Measurements from ENCODE around the gene SNTB2. TPM values are rescaled to one million over a fixed set of nuclear protein-coding genes. Genes with fewer than 3 reads are reported as not detected.

SNTB2 gene
- polyA plus RNA-seq, 3 donors: 1.2 to 6.0 (median 5.0) TPM

DNA sequence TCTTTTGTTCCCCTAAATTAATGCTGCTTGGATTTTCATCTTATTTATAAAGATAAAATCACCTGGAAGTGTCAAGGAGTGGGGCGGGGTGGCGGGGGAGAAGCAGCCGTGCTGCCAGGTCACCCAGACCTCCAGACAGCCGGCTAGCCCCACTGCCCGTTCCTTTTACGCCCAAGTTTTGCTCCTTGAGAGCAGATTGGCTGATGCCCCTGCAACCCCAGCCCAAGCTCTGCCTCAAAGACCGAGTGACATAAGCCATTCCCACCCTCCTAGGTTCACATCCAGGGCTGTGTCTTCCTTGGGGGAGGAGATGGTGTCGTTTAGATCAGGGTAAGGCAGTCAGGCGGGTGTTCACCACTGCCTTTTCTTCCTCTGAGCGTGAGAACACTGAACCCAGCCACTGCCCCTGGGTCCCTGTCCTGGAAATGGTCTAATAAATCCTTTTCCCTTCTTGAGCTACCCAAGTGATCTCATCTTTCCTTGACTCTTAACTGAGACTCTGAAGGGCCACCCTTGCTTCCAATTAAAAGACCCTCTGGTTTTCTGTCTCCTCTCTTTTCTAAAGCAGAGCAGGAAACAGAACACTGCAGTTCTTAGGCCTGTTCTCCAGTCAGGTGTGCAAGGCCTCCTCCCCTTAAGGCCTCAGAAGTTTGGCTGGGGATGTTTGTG, 137.8 kb downstream of the SNTB2 start:
- peaks cover 69% of the 10 kb centered on the region for H3K79me2 ChIP-seq (ENCODE audit: insufficient read depth, low read length)
- no peaks in the 10 kb centered on the region for H3K27me3 ChIP-seq (ENCODE audit: control insufficient read depth in 2 of 2, insufficient read depth in 2 of 2, low read length in 2 of 2)
- no peak overlapping the region for H2AFZ ChIP-seq (ENCODE audit: insufficient read depth, low read depth, low read length, poor library complexity, severe bottlenecking)
- H3K4me1 ChIP-seq (ENCODE audit: control insufficient read depth in 1 of 2, insufficient read depth in 2 of 2, low read length in 2 of 2): peaks cover 7 to 16% of the 10 kb centered on the region in 2 donors
- H3K4me1 Mint-ChIP-seq: peaks cover 29% of the 10 kb centered on the region
- H3K36me3 Mint-ChIP-seq: peaks cover 61 to 85% of the 10 kb centered on the region in 2 donors
- no peak overlapping the region for H3K9ac ChIP-seq (ENCODE audit: insufficient read depth, low read length, poor library complexity, severe bottlenecking)
- peak overlapping the region in 3 of 7 donors; percentile 9 to 43 (median 33) for H3K27ac Mint-ChIP-seq
- no peak for DNase-seq
- H3K4me3 ChIP-seq (replicated peaks in 1 of 3; ENCODE audit: low read depth in 2 of 3, low read length in 3 of 3): no peak overlapping the region
- TF ChIP-seq, protein P1, sequence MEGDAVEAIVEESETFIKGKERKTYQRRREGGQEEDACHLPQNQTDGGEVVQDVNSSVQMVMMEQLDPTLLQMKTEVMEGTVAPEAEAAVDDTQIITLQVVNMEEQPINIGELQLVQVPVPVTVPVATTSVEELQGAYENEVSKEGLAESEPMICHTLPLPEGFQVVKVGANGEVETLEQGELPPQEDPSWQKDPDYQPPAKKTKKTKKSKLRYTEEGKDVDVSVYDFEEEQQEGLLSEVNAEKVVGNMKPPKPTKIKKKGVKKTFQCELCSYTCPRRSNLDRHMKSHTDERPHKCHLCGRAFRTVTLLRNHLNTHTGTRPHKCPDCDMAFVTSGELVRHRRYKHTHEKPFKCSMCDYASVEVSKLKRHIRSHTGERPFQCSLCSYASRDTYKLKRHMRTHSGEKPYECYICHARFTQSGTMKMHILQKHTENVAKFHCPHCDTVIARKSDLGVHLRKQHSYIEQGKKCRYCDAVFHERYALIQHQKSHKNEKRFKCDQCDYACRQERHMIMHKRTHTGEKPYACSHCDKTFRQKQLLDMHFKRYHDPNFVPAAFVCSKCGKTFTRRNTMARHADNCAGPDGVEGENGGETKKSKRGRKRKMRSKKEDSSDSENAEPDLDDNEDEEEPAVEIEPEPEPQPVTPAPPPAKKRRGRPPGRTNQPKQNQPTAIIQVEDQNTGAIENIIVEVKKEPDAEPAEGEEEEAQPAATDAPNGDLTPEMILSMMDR (IDR thresholded peaks at IDR 0.05): no peak
- H3K27me3 Mint-ChIP-seq (ENCODE audit: low read depth in 3 of 3): peaks cover 0 to 1% (median 1%) of the 10 kb centered on the region in 3 donors
- WGBS (ENCODE audit: insufficient coverage): 81% methylated on average over 3 of the region's 10 CpGs
- no peak overlapping the region for H3K4me3 Mint-ChIP-seq
- H3K9me3 ChIP-seq (replicated peaks in 1 of 2; ENCODE audit: control insufficient read depth in 1 of 2, insufficient read depth in 1 of 2, low read length in 2 of 2): no peaks in the 10 kb centered on the region
- peaks cover 84% of the 10 kb centered on the region for H4K20me1 ChIP-seq (ENCODE audit: insufficient read depth, low read length)
- peak overlapping the region in 1 of 2 donors; percentile 26 for H3K27ac ChIP-seq (ENCODE audit: low read depth in 1 of 2, low read length in 2 of 2)
- intact Hi-C loops (cut with micrococcal nuclease): no loop called here
- H3K4me2 ChIP-seq (replicated peaks; ENCODE audit: extremely low read depth, low read length, poor library complexity, severe bottlenecking): no peak overlapping the region
- H3K9me3 Mint-ChIP-seq: no peaks in the 10 kb centered on the region
- H3K36me3 ChIP-seq (replicated peaks in 1 of 2; ENCODE audit: control insufficient read depth in 1 of 2, insufficient read depth in 2 of 2, low read length in 2 of 2): peaks cover 64 to 82% of the 10 kb centered on the region in 2 donors

- Mint-ChIP-seq H3K36me3 (peaks cover 55 to 75% of the 10 kb centered on the region in 2 donors), H3K4me3 (no peak overlapping the region), H3K4me1 (peaks cover 30% of the 10 kb centered on the region), H3K9me3 (no peaks in the 10 kb centered on the region), H3K27ac (peak overlapping the region in 2 of 7 donors; percentile 52 to 59), H3K27me3 (ENCODE audit: low read depth in 3 of 3) (peaks cover 0 to 1% (median 1%) of the 10 kb centered on the region in 3 donors)
- peak overlapping the region in 1 of 2 donors; percentile 31 for H3K27ac ChIP-seq (ENCODE audit: low read depth in 1 of 2, low read length in 2 of 2)
- no peaks in the 10 kb centered on the region for H3K27me3 ChIP-seq (ENCODE audit: control insufficient read depth in 2 of 2, insufficient read depth in 2 of 2, low read length in 2 of 2)
- H3K4me2 ChIP-seq (replicated peaks; ENCODE audit: extremely low read depth, low read length, poor library complexity, severe bottlenecking): no peak overlapping the region
- intact Hi-C loops (cut with micrococcal nuclease): no loop called here
- no peak overlapping the region for H3K4me3 ChIP-seq (replicated peaks in 1 of 3; ENCODE audit: low read depth in 2 of 3, low read length in 3 of 3)
- no peak overlapping the region for H3K9ac ChIP-seq (ENCODE audit: insufficient read depth, low read length, poor library complexity, severe bottlenecking)
- DNase-seq: no peak
- 96% methylated on average over 6 of the region's 6 CpGs for WGBS (ENCODE audit: insufficient coverage)
- no peaks in the 10 kb centered on the region for H3K9me3 ChIP-seq (replicated peaks in 1 of 2; ENCODE audit: control insufficient read depth in 1 of 2, insufficient read depth in 1 of 2, low read length in 2 of 2)
- H4K20me1 ChIP-seq (ENCODE audit: insufficient read depth, low read length): peaks cover 79% of the 10 kb centered on the region
- no peak overlapping the region for H2AFZ ChIP-seq (ENCODE audit: insufficient read depth, low read depth, low read length, poor library complexity, severe bottlenecking)
- TF ChIP-seq, protein P1 (IDR thresholded peaks at IDR 0.05): no peak
- peaks cover 10 to 24% of the 10 kb centered on the region in 2 donors for H3K4me1 ChIP-seq (ENCODE audit: control insufficient read depth in 1 of 2, insufficient read depth in 2 of 2, low read length in 2 of 2)
- peaks cover 53 to 72% of the 10 kb centered on the region in 2 donors for H3K36me3 ChIP-seq (replicated peaks in 1 of 2; ENCODE audit: control insufficient read depth in 1 of 2, insufficient read depth in 2 of 2, low read length in 2 of 2)
- peaks cover 70% of the 10 kb centered on the region for H3K79me2 ChIP-seq (ENCODE audit: insufficient read depth, low read length)
Measured at GRCh38 chr16:69325784-69326171, 138.8 kb downstream of the SNTB2 start.
